ENCODE measurements around the gene ACAN. TPM values are rescaled to one million over a fixed set of nuclear protein-coding genes. Genes with fewer than 3 reads are reported as not detected.

Gene ACAN
- total and polyA plus RNA-seq, 9 of the 15 experiments (the other 6 are each of a cell fraction or from before 2014, with no cell fraction given) = not detected

DNA sequence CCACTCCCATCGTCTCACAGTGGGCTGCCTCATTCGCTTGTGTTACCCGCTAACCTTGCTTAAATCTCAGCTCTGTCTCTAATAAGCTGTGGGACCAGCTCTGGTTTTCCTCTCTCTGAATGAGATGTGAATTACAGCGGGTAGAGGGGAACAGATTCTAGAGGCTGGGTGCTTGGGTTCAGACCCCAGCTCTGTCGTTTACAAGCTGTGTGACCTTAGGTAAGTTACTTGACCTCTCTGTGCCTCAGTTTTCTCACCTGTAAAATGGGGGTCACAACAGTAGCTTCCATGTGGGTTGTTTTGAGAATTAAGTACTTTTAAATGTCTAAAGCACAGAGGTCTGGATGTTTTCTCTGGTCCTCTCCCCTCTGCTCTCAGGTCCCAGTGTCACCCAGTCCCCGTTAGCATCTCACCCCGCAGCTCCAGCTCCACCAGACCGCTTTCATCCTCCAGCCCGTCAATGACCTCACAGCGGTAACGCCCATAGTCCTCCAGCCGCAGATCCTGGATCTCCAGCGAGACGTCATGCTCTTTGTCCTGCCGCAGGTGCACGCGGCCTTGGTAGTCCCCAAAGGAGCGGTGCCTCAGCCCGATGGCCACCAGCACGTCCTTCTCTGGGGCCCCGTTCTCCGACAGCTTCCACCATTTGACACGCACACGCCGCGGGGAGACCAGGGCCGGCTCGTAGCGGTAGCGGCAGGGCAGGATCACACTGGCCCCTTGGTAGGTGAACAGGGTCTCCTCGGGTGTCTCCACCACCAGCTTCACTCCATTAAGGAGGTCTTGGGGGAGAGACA, 77.9 kb downstream of the ACAN start:
- Histone ChIP-seq H3K79me2 (ENCODE audit: control insufficient read depth, insufficient read depth, low read length) (no peaks in the 10 kb centered on the region), H4K20me1 (replicated peaks; ENCODE audit: control insufficient read depth, insufficient read depth, low read length) (peaks cover 5% of the 10 kb centered on the region; the same call in 1 of the 2 replicates), H3K4me3 (no peak overlapping the region), H3K4me2 (ENCODE audit: insufficient read depth, low read length) (no peak overlapping the region), H3K36me3 (ENCODE audit: control insufficient read depth, insufficient read depth, low read length) (no peaks in the 10 kb centered on the region), H3K9ac (ENCODE audit: insufficient read depth in 1 of 2, low read depth in 2 of 2, low read length in 2 of 2) (no peak overlapping the region), H2AFZ (ENCODE audit: low read depth, low read length) (0 out of 2 replicates have a peak overlapping the region, but pooled peaks have one; percentile 21), H3K27me3 (ENCODE audit: control insufficient read depth in 2 of 2, insufficient read depth in 2 of 2, low read length in 2 of 2) (peaks cover 0 to 20% of the 10 kb centered on the region in 2 experiments; a peak in 2 of 5 replicates), H3K4me1 (replicated peaks in 1 of 2; ENCODE audit: control insufficient read depth in 2 of 2, insufficient read depth in 2 of 2, low read length in 2 of 2) (peaks cover 7 to 29% of the 10 kb centered on the region in 2 experiments; a peak in 4 of 5 replicates), H3K9me1 (ENCODE audit: control insufficient read depth, insufficient read depth, low read length) (no peaks in the 10 kb centered on the region), H3K9me3 (replicated peaks; ENCODE audit: control insufficient read depth, insufficient read depth, low read depth, low read length) (no peaks in the 10 kb centered on the region), H3K27ac (ENCODE audit: extremely low read depth, low read depth, low read length) (no peak overlapping the region)
- ChIA-PET POLR2A (interaction anchor here (0.6 to 1.1 kb wide), 8 partner anchors 10 to 315 kb away, joined by 3 to 6 read pairs (median 3); no protein-coding TSS in a partner anchor), CTCF (ENCODE audit: low intra/inter-chr PET ratio) (no interaction called here)
- FAIRE-seq (no peak), ATAC-seq (no peak), DNase-seq (ENCODE audit: extremely low read depth in 1 of 4, low spot score in 3 of 4) (no peak)
- intact Hi-C loops (cut with micrococcal nuclease) (no loop called here), in situ Hi-C loops (cut with MboI) (loop anchor here (10.0 kb wide), 1 partner anchor 294 kb away; no protein-coding TSS in a partner anchor)
- BruUV-seq (replicated peaks) = no TSS peak
- 44% methylated on average over 18 of the region's 31 CpGs for WGBS (ENCODE audit: insufficient coverage, low coverage, missing lambda C conversion rate)
- TF ChIP-seq KDM1A (IDR thresholded peaks at IDR 0.05) = peak; percentile 57 to 73
- TF ChIP-seq BCOR (IDR thresholded peaks at IDR 0.05) = peak; percentile 86
- no peak for TF ChIP-seq SIN3A (IDR thresholded peaks at IDR 0.05; ENCODE audit: borderline replicate concordance in 2 of 2, control insufficient read depth in 1 of 2, low read depth in 2 of 2, low read length in 2 of 2)
- no peak for TF ChIP-seq RNF2 (IDR thresholded peaks at IDR 0.05)
- TF ChIP-seq RCOR1 (IDR thresholded peaks at IDR 0.05; ENCODE audit: borderline replicate concordance in 1 of 2, low read depth in 2 of 2, low read length in 2 of 2) = peak in 1 of 2 experiments; percentile 68; a peak in 1 of 4 replicates
- TF ChIP-seq ZFP36 (IDR thresholded peaks at IDR 0.05; ENCODE audit: low read depth, low read length, partially characterized antibody) = peak; percentile 79
- no peak for TF ChIP-seq ZNF3 (CRISPR knock-in tag; IDR thresholded peaks at IDR 0.05)
- TF ChIP-seq RBM25 (IDR thresholded peaks at IDR 0.05; ENCODE audit: low read depth, low read length, severe bottlenecking) = peak; percentile 93
- TF ChIP-seq, protein P1, sequence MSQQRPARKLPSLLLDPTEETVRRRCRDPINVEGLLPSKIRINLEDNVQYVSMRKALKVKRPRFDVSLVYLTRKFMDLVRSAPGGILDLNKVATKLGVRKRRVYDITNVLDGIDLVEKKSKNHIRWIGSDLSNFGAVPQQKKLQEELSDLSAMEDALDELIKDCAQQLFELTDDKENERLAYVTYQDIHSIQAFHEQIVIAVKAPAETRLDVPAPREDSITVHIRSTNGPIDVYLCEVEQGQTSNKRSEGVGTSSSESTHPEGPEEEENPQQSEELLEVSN (IDR thresholded peaks at IDR 0.05; ENCODE audit: borderline replicate concordance in 1 of 2, extremely low read depth in 1 of 2, insufficient read depth in 1 of 2, insufficient read length in 1 of 2, low read depth in 1 of 2, low read length in 1 of 2, poor library complexity in 1 of 2, severe bottlenecking in 1 of 2) = no peak
- TF ChIP-seq, protein P2, sequence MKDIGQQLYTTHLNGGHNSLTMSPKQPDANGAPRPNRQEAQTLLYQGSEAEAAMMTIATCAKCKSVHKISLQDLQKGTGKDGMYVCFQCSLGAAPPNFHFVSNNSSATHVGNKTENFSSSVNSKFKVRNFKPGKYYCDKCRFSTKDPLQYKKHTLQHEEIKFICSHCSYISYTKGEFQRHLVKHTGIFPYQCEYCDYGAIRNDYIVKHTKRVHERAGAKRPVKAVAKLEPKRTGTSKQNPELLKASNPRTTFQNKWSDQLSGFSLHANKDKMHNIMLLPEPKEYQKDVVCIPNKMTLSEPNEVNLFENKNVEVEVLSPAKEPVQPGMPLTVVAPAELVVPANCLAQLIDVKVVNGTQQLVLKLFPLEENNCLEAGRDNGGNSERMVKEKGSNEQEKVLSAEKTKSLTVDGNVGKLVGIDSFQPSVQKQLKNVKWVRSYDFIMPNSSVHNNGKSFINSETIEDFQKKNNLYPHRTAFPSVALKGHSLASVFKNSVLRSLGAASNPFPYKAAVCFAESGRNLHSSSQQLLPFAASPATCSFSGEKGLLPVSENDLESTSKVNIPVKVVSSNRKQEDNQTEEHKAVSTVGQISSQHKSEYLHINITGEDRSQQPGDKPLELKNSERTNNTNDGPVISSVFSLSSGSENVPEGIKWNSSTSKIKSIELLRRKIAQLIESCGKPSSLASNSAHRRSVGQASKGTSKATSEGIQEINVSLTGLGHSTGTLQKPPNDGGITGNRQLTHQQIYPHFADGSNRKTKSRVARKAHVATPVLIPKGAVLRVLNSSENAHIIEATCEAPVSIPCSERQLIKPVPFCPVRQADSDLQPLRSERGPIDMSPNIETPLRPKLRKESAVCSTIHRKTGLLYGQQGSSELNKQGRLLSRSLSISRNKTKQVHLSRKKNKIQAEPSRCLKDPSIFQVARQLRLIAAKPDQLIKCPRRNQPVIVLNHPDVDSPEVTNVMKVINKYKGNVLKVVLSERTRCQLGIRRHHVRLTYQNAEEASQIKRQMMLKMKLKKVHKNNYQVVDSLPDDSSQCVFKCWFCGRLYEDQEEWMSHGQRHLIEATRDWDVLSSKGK (CRISPR knock-in tag; IDR thresholded peaks at IDR 0.05) = no peak
- TF ChIP-seq ZNF76 (CRISPR knock-in tag; IDR thresholded peaks at IDR 0.05; ENCODE audit: borderline replicate concordance) = no peak
- no peak for TF ChIP-seq NEUROD1 (IDR thresholded peaks at IDR 0.05; ENCODE audit: borderline replicate concordance, low read depth, low read length, partially characterized antibody)
- no peak for TF ChIP-seq SOX6 (IDR thresholded peaks at IDR 0.05)
- TF ChIP-seq SAFB (IDR thresholded peaks at IDR 0.05; ENCODE audit: borderline replicate concordance, low read depth, low read length) = no peak
- TF ChIP-seq THRAP3 (IDR thresholded peaks at IDR 0.05; ENCODE audit: borderline replicate concordance) = no peak
- no peak for TF ChIP-seq JUND (IDR thresholded peaks at IDR 0.05; ENCODE audit: borderline replicate concordance, low read depth, low read length)
- TF ChIP-seq JUND (tag; IDR thresholded peaks at IDR 0.05; ENCODE audit: borderline replicate concordance, low read depth, low read length) = no peak

All from K562 (cell line).